K562 (cell line): Measurements from ENCODE around the gene AOC3. TPM values are rescaled to one million over a fixed set of nuclear protein-coding genes. Genes with fewer than 3 reads are reported as not detected.

Experiments
- ATAC-seq: fragments of 200-7000 bp; cut with Tn5 transposase; 3 replicates; pipeline ENCODE4 v1.9.1; 2020; ENCODE audit warnings: moderate library complexity
- BruUV-seq: library from RNA; stranded (reverse); fragments of 400-500 nt; replicated peaks from 2 replicates; lab custom pipeline; 2021; lab: Mats Ljungman, UMichigan
- CTCF ChIA-PET: fragments of 300-600 bp; formaldehyde crosslinking; extraction: SDS; loops from one replicate; lab custom pipeline; 2021; ENCODE audit warnings: low intra/inter-chr PET ratio; lab: Yijun Ruan, JAX
- POLR2A ChIA-PET: fragments of 300-600, 350-650 bp; sonication (Branson Sonifier 250); formaldehyde crosslinking; extraction: SDS; loops from one replicate; lab custom pipeline; 2021; ENCODE audit warnings: antibody characterized with exemption, inconsistent platforms; lab: Yijun Ruan, JAX
- DNase-seq, 4 experiments: peaks; one replicate each; pipeline versions ENCODE4 v3.0.0 to v3.0.0-alpha.2; 2011 to 2018; ENCODE audit warnings: low spot score in 3 of 4, mixed read lengths in 3 of 4; ENCODE audit errors: extremely low read depth in 1 of 4
- FAIRE-seq: peaks from 2 replicates; lab custom pipeline; 2011; peaks lifted over from hg19 to GRCh38; lab: Jason Lieb, UNC
- H2AFZ ChIP-seq: 2 replicates; pipeline ENCODE4 v1.6.0; 2011; ENCODE audit warnings: low read depth, low read length, control low read depth, inconsistent platforms
- H3K27ac ChIP-seq: fragments of 200-600 bp; 3 replicates; pipeline ENCODE4 v1.8.0; 2011; ENCODE audit warnings: low read depth, mild to moderate bottlenecking, control low read depth, inconsistent platforms, low read length, moderate library complexity, mixed read lengths; ENCODE audit errors: extremely low read depth
- H3K27me3 ChIP-seq, 2 experiments: fragments of 300-600 bp in 1 of 2; 2 replicates in 1 of 2; 3 replicates in 1 of 2; pipeline versions ENCODE4 v1.6.0 to v1.8.0; 2011; ENCODE audit warnings: inconsistent platforms in 2 of 2, low read length in 2 of 2, mild to moderate bottlenecking in 1 of 2, mixed read lengths in 1 of 2, moderate library complexity in 1 of 2; ENCODE audit not compliant: control insufficient read depth in 2 of 2, insufficient read depth in 2 of 2
- H3K36me3 ChIP-seq: fragments of 300-600 bp; 3 replicates; pipeline ENCODE4 v1.8.0; 2011; ENCODE audit warnings: mild to moderate bottlenecking, low read length, inconsistent platforms; ENCODE audit not compliant: control insufficient read depth, insufficient read depth
- H3K4me1 ChIP-seq, 2 experiments: fragments of 200-600 bp in 1 of 2; replicated peaks in 1 of 2; 2 replicates in 1 of 2; 3 replicates in 1 of 2; pipeline versions ENCODE4 v1.5.1 to v1.8.0; 2011; ENCODE audit warnings: inconsistent platforms in 2 of 2, low read length in 2 of 2, mild to moderate bottlenecking in 1 of 2, mixed read lengths in 1 of 2, moderate library complexity in 1 of 2; ENCODE audit not compliant: control insufficient read depth in 2 of 2, insufficient read depth in 2 of 2
- H3K4me2 ChIP-seq: 2 replicates; pipeline ENCODE4 v1.6.1; 2011; ENCODE audit warnings: low read length, control low read depth, inconsistent platforms, mixed read lengths; ENCODE audit not compliant: insufficient read depth
- H3K4me3 ChIP-seq: fragments of 200-600 bp; sonication (generic), shearing (Covaris generic); 2 replicates; pipeline ENCODE4 v1.5.1; 2016; ENCODE audit warnings: control low read depth, inconsistent platforms
- H3K79me2 ChIP-seq: fragments of 200-600 bp; 3 replicates; pipeline ENCODE4 v1.8.0; 2011; ENCODE audit warnings: low read length, inconsistent platforms; ENCODE audit not compliant: control insufficient read depth, insufficient read depth
- H3K9ac ChIP-seq, 2 experiments: 2 replicates each; pipeline versions ENCODE4 v1.6.0 to v1.6.1; 2011; ENCODE audit warnings: low read depth in 2 of 2, low read length in 2 of 2, control low read depth in 1 of 2, inconsistent platforms in 1 of 2, mild to moderate bottlenecking in 1 of 2, mixed read lengths in 1 of 2; ENCODE audit not compliant: insufficient read depth in 1 of 2
- H3K9me1 ChIP-seq: one replicate; pipeline ENCODE4 v1.6.0; 2011; ENCODE audit warnings: inconsistent platforms, mild to moderate bottlenecking, low read length, moderate library complexity; ENCODE audit not compliant: control insufficient read depth, insufficient read depth
- H3K9me3 ChIP-seq: replicated peaks from 2 replicates; pipeline ENCODE4 v1.5.1; 2011; ENCODE audit warnings: low read depth, low read length, inconsistent platforms; ENCODE audit not compliant: control insufficient read depth, insufficient read depth
- H4K20me1 ChIP-seq: replicated peaks from 2 replicates; pipeline ENCODE4 v1.6.1; 2011; ENCODE audit warnings: low read length, inconsistent platforms, mixed read lengths; ENCODE audit not compliant: control insufficient read depth, insufficient read depth
- CHD1 ChIP-seq: fragments of 200-600 bp; sonication (generic); IDR thresholded peaks from one replicate; pipeline ENCODE4 v1.6.1; 2012; ENCODE audit warnings: mild to moderate bottlenecking, moderate library complexity, low read length, inconsistent platforms
- CREB5 ChIP-seq: fragments of 250-450 bp; sonication (Bioruptor Pico); IDR thresholded peaks from 2 replicates; pipeline ENCODE4 v1.5.0; 2020; ENCODE audit warnings: mild to moderate bottlenecking
- ESRRA ChIP-seq: fragments of 450-650 bp; IDR thresholded peaks from 2 replicates; pipeline ENCODE4 v1.6.1; 2014; ENCODE audit warnings: low read depth, mild to moderate bottlenecking, moderate library complexity, borderline replicate concordance
- HDAC2 ChIP-seq: fragments of 450-650 bp; IDR thresholded peaks from 2 replicates; pipeline ENCODE4 v1.6.1; 2016; ENCODE audit warnings: mild to moderate bottlenecking
- IFI16 ChIP-seq: fragments of 250-450 bp; sonication (Bioruptor Pico); IDR thresholded peaks from 2 replicates; pipeline ENCODE4 v2.1.2; 2022; ENCODE audit warnings: mild to moderate bottlenecking, inconsistent platforms
- L3MBTL2 ChIP-seq: fragments of 450-650 bp; IDR thresholded peaks from 2 replicates; pipeline ENCODE4 v1.6.1; 2016; ENCODE audit warnings: mild to moderate bottlenecking, moderate library complexity
- LCOR ChIP-seq: sonication (generic); formaldehyde crosslinking; IDR thresholded peaks from 2 replicates; pipeline ENCODE4 v1.8.0; 2022; ENCODE audit warnings: mild to moderate bottlenecking, missing genetic modification reagents
- NFRKB ChIP-seq: fragments of 450-650 bp; IDR thresholded peaks from 2 replicates; pipeline ENCODE4 v1.6.1; 2016; ENCODE audit warnings: low read depth
- POLR2AphosphoS5 ChIP-seq: IDR thresholded peaks from 2 replicates; pipeline ENCODE4 v1.6.1; 2011; ENCODE audit warnings: mild to moderate bottlenecking, low read depth, low read length, moderate library complexity; ENCODE audit not compliant: control insufficient read depth, insufficient read depth
- SRSF3 ChIP-seq: fragments of 200-400 bp; formaldehyde crosslinking; IDR thresholded peaks from 2 replicates; pipeline ENCODE4 v1.6.1; 2016; ENCODE audit warnings: mild to moderate bottlenecking, low read length, moderate library complexity; ENCODE audit not compliant: insufficient read depth
- TBL1XR1 ChIP-seq, 2 experiments: IDR thresholded peaks; 2 replicates each; pipeline ENCODE4 v1.6.1; 2012; ENCODE audit warnings: improper control_type of control experiment in 2 of 2, low read length in 2 of 2, mild to moderate bottlenecking in 1 of 2
- TEAD4 ChIP-seq, 2 experiments: sonication (generic) in 1 of 2; formaldehyde crosslinking in 1 of 2; IDR thresholded peaks; 2 replicates each; pipeline versions ENCODE4 v1.6.1 to v1.8.0; 2012 to 2022; ENCODE audit warnings: borderline replicate concordance in 1 of 2, inconsistent platforms in 1 of 2, low read length in 1 of 2, mild to moderate bottlenecking in 1 of 2, missing genetic modification reagents in 1 of 2
- ZNF232 ChIP-seq: sonication (generic); formaldehyde crosslinking; IDR thresholded peaks from 2 replicates; pipeline ENCODE4 v1.8.0; 2022; ENCODE audit warnings: mild to moderate bottlenecking, missing genetic modification reagents
- ZNF717 ChIP-seq: fragments of 250-450 bp; sonication (Bioruptor Pico); IDR thresholded peaks from 2 replicates; pipeline ENCODE4 v1.5.0; 2021
- ZNF766 ChIP-seq: fragments of 200-800 bp; sonication (Bioruptor generic); conservative IDR thresholded peaks from 2 replicates; pipeline ENCODE4 v1.6.1; 2016; ENCODE audit warnings: missing genetic modification characterization, missing compliant biosample characterization
- WGBS: fragments of 100-300 bp; shearing (Covaris generic); methylation state at CpG from one replicate; pipeline ENCODE4 v1.1.6; 2016; ENCODE audit warnings: low coverage, mixed read lengths; ENCODE audit not compliant: insufficient coverage; ENCODE audit errors: missing lambda C conversion rate; 5-methylcytosine and 5-hydroxymethylcytosine counted together
- in situ Hi-C: fragments of 300-500 bp; cut with MboI; formaldehyde crosslinking; loops from 4 replicates; pipeline ENCODE4 v1.15.0; 2018; ENCODE audit warnings: inconsistent platforms, mixed read lengths
- intact Hi-C: fragments of 100-400 bp; cut with micrococcal nuclease; formaldehyde crosslinking; loops from 2 replicates; pipeline ENCODE4 v1.14.2; 2022
- polyA plus RNA-seq, 8 experiments: library from polyadenylated mRNA; depleted of rRNA in 4 of 8; stranded (reverse) in 5 of 8; unstranded in 3 of 8; fragments of >200 nt; fragmentation: Nextera tagmentation in 2 of 8; fragmentation: Illumina TruSeq in 1 of 8; extraction: Ambion mirVana in 2 of 8; extraction: Trizol in 1 of 8; gene quantifications; 2 replicates each; pipeline versions ENCODE4 v1.2.1 to v1.2.3, GENCODE V29; 2011 to 2014; ENCODE audit warnings: inconsistent platforms in 1 of 8, missing spikeins in 1 of 8
- total RNA-seq, 7 experiments: library from RNA; depleted of rRNA in 6 of 7; stranded (reverse); fragments of >200 nt in 6 of 7; fragmentation: Illumina TruSeq in 2 of 7; extraction: Trizol in 2 of 7; gene quantifications; 2 replicates each; pipeline versions ENCODE4 v1.2.1 to v1.2.3, GENCODE V29; 2011 to 2021; ENCODE audit warnings: low replicate concordance in 1 of 7
- TF ChIP-seq, protein P1 (sequence below): fragments of 450-650 bp; IDR thresholded peaks from 2 replicates; pipeline ENCODE4 v1.7.1; 2018; ENCODE audit warnings: mild to moderate bottlenecking, low read depth; ENCODE audit not compliant: partially characterized antibody
- TF ChIP-seq, protein P2 (sequence below): sonication (generic); formaldehyde crosslinking; IDR thresholded peaks from 2 replicates; pipeline ENCODE4 v1.8.0; 2022; ENCODE audit warnings: mild to moderate bottlenecking, missing genetic modification reagents

The AOC3 gene
- total and polyA plus RNA-seq, 9 of the 15 experiments (the other 6 are each of a cell fraction or from before 2014, with no cell fraction given), result 0.09 to 0.42 (median 0.22) TPM; not detected in 3

DNA sequence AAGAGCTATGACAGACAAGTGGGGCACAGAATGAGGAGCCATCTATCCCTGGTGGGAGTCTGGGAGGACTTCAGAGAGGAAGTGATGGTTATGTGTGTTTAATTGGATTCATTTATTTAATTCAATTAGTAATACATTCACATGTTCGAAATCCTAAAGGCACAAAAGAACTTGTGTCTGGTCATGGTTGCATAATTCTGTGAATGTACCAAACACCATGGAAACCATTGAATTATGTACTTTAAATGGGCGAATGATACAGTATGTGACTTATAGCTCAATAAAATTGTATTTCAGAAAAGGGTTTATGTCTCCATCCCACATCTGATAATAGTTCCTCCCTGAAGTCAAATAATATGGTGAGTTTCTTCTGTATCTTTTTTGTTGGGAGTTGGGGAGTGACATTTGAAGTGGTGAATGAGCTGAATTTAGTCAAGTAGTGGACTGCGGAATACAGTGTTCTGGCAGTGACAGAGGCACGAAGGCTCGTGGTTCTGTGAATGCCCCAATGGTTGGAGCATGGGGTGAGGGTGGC lies 29.8 kb downstream of the AOC3 start:
- 22% methylated on average over 5 of the region's 5 CpGs for WGBS
- POLR2A ChIA-PET, result interaction anchor here (0.7 to 1.1 kb wide), 5 partner anchors 10 to 117 kb away, joined by 3 to 5 read pairs (median 3); no protein-coding TSS in a partner anchor
- CTCF ChIA-PET, result no interaction called here
- no peak for TF ChIP-seq SRSF3
- no peak for TF ChIP-seq ESRRA
- no peak for TF ChIP-seq CHD1
- no peak for TF ChIP-seq LCOR (CRISPR knock-in tag)
- no peak for TF ChIP-seq IFI16
- TF ChIP-seq ZNF232 (CRISPR knock-in tag), result no peak
- TF ChIP-seq, protein P1, sequence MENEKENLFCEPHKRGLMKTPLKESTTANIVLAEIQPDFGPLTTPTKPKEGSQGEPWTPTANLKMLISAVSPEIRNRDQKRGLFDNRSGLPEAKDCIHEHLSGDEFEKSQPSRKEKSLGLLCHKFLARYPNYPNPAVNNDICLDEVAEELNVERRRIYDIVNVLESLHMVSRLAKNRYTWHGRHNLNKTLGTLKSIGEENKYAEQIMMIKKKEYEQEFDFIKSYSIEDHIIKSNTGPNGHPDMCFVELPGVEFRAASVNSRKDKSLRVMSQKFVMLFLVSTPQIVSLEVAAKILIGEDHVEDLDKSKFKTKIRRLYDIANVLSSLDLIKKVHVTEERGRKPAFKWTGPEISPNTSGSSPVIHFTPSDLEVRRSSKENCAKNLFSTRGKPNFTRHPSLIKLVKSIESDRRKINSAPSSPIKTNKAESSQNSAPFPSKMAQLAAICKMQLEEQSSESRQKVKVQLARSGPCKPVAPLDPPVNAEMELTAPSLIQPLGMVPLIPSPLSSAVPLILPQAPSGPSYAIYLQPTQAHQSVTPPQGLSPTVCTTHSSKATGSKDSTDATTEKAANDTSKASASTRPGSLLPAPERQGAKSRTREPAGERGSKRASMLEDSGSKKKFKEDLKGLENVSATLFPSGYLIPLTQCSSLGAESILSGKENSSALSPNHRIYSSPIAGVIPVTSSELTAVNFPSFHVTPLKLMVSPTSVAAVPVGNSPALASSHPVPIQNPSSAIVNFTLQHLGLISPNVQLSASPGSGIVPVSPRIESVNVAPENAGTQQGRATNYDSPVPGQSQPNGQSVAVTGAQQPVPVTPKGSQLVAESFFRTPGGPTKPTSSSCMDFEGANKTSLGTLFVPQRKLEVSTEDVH, result no peak
- no peak for TF ChIP-seq POLR2AphosphoS5
- no peak for TF ChIP-seq L3MBTL2
- no peak for TF ChIP-seq TBL1XR1 (IDR thresholded peaks at IDR 0.05; ENCODE audit: low read length in 2 of 2)
- TF ChIP-seq TEAD4 (IDR thresholded peaks at IDR 0.05; ENCODE audit: low read length), result no peak
- no peak for TF ChIP-seq TEAD4 (CRISPR knock-in tag; IDR thresholded peaks at IDR 0.05; ENCODE audit: borderline replicate concordance)
- no peak for TF ChIP-seq HDAC2
- no peak for TF ChIP-seq NFRKB
- TF ChIP-seq CREB5 (CRISPR knock-in tag), result no peak
- no peak for TF ChIP-seq ZNF717 (CRISPR knock-in tag)
- TF ChIP-seq, protein P2, sequence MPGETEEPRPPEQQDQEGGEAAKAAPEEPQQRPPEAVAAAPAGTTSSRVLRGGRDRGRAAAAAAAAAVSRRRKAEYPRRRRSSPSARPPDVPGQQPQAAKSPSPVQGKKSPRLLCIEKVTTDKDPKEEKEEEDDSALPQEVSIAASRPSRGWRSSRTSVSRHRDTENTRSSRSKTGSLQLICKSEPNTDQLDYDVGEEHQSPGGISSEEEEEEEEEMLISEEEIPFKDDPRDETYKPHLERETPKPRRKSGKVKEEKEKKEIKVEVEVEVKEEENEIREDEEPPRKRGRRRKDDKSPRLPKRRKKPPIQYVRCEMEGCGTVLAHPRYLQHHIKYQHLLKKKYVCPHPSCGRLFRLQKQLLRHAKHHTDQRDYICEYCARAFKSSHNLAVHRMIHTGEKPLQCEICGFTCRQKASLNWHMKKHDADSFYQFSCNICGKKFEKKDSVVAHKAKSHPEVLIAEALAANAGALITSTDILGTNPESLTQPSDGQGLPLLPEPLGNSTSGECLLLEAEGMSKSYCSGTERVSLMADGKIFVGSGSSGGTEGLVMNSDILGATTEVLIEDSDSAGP, result no peak
- TF ChIP-seq ZNF766, result no peak

More for the DNA sequence above, 29.8 kb downstream of the AOC3 start:
- DNase-seq (no peak), FAIRE-seq (no peak), ATAC-seq (no peak)
- in situ Hi-C loops (no loop called here), intact Hi-C loops (loop anchor here (5.0 kb wide), 1 partner anchor 41 kb away; no protein-coding TSS in a partner anchor)
- Histone ChIP-seq H2AFZ (no peak overlapping the region), H3K27ac (no peak overlapping the region), H3K9me3 (no peaks in the 10 kb centered on the region), H3K4me3 (no peak overlapping the region), H3K9ac (no peak overlapping the region), H4K20me1 (no peaks in the 10 kb centered on the region), H3K36me3 (no peaks in the 10 kb centered on the region), H3K4me1 (peaks cover 5 to 13% of the 10 kb centered on the region in 2 experiments; a peak in 2 of 5 replicates), H3K4me2 (no peak overlapping the region), H3K9me1 (no peaks in the 10 kb centered on the region), H3K27me3 (peaks cover 5 to 14% of the 10 kb centered on the region in 2 experiments; a peak in 3 of 5 replicates), H3K79me2 (no peaks in the 10 kb centered on the region)
- no TSS peak for BruUV-seq
